Brain pericyte (primary cell): ENCODE data around the gene TEX36.
A peak's percentile ranks its signal among the peaks of the same experiment; 100 is the strongest.
"Not testable (repeated sequence)": the region's sequence is repeated elsewhere in the genome, so short reads cannot be mapped to it uniquely, and the experiment has no call there.

Experiments
- DNase-seq: peaks from one replicate; pipeline ENCODE4 v3.0.0-alpha.2; 2012; ENCODE audit warnings: low read depth, low spot score

Gene TEX36

GRCh38 chr10:125683063-125683462 lies at the start of gene TEX36:
TEX36 (minus strand) TSS chr10:125683163; CDS start chr10:125682989, 174 bp downstream.
- no peak for DNase-seq

GRCh38 chr10:125727436-125727835 lies 44.5 kb upstream of the TEX36 start:
- no peak for DNase-seq

- no peak for DNase-seq
These were observed 44.0 kb upstream of the TEX36 start for GRCh38 chr10:125726914-125727313.

- DNase-seq = no peak
These were observed 39.8 kb upstream of the TEX36 start for GRCh38 chr10:125722811-125723210.

GRCh38 chr10:125721035-125721434 lies 38.1 kb upstream of the TEX36 start:
- DNase-seq = no peak

GRCh38 chr10:125720002-125720382 lies 37.0 kb upstream of the TEX36 start:
- no peak for DNase-seq

GRCh38 chr10:125719173-125720001 lies 36.4 kb upstream of the TEX36 start, which contains the start of gene EDRF1:
EDRF1 (plus strand) TSS chr10:125719709; CDS start chr10:125719808, 99 bp downstream.
- peak; percentile 97 for DNase-seq

- not testable (repeated sequence) for DNase-seq
These were observed 31.8 kb upstream of the TEX36 start for GRCh38 chr10:125714728-125715127.

GRCh38 chr10:125711110-125711750 lies 28.3 kb upstream of the TEX36 start:
- DNase-seq = no peak

GRCh38 chr10:125709553-125710474 lies 26.9 kb upstream of the TEX36 start:
- no peak for DNase-seq

GRCh38 chr10:125708971-125709503 lies 26.1 kb upstream of the TEX36 start:
- DNase-seq = no peak

- DNase-seq = no peak
These were observed 24.8 kb upstream of the TEX36 start for GRCh38 chr10:125707541-125708468.

GRCh38 chr10:125700355-125700911 lies 17.5 kb upstream of the TEX36 start:
- DNase-seq = no peak

- DNase-seq = no peak
These were observed 16.7 kb upstream of the TEX36 start for GRCh38 chr10:125699562-125700143.

- DNase-seq = no peak
These were observed 15.6 kb upstream of the TEX36 start for GRCh38 chr10:125698481-125698998.

GRCh38 chr10:125696884-125697283 lies 13.9 kb upstream of the TEX36 start:
- DNase-seq = not testable (repeated sequence)

GRCh38 chr10:125694883-125695282 lies 11.9 kb upstream of the TEX36 start:
- DNase-seq = no peak

- no peak for DNase-seq
These were observed 10.5 kb upstream of the TEX36 start for GRCh38 chr10:125693524-125693847.

GRCh38 chr10:125692601-125693523 lies 9.9 kb upstream of the TEX36 start:
- DNase-seq = no peak
